GM04503 (cell line): ENCODE data around the gene LIAS.
A peak's percentile ranks its signal among the peaks of the same experiment; 100 is the strongest.
"Not testable (repeated sequence)": the region's sequence is repeated elsewhere in the genome, so short reads cannot be mapped to it uniquely, and the experiment has no call there.

Source experiments
- DNase-seq: peaks from one replicate; pipeline ENCODE4 v3.0.0-alpha.2; 2012; ENCODE audit warnings: low read depth

The LIAS gene

GRCh38 chr4:39497909-39498726 lies 39.3 kb downstream of the LIAS start:
- DNase-seq, result no peak

- no peak for DNase-seq
Measured at GRCh38 chr4:39498727-39499020, 39.8 kb downstream of the LIAS start.

GRCh38 chr4:39502019-39502663 lies 43.3 kb downstream of the LIAS start:
- peak; percentile 67 for DNase-seq

- DNase-seq, result not testable (repeated sequence)
Measured at GRCh38 chr4:39502664-39503035, 43.8 kb downstream of the LIAS start.

- DNase-seq, result no peak
Measured at GRCh38 chr4:39504538-39504937, 45.7 kb downstream of the LIAS start.

- DNase-seq, result no peak
Measured at GRCh38 chr4:39505581-39505980, 46.7 kb downstream of the LIAS start.

GRCh38 chr4:39510348-39510929 lies 51.6 kb downstream of the LIAS start:
- DNase-seq, result no peak

GRCh38 chr4:39514266-39514665 lies 55.4 kb downstream of the LIAS start:
- DNase-seq, result not testable (repeated sequence)

- DNase-seq, result no peak
Measured at GRCh38 chr4:39514888-39515401, 56.1 kb downstream of the LIAS start.

GRCh38 chr4:39515669-39516401 lies 57.0 kb downstream of the LIAS start:
- not testable (repeated sequence) for DNase-seq

- DNase-seq, result no peak
Measured at GRCh38 chr4:39516407-39516966, 57.6 kb downstream of the LIAS start.

GRCh38 chr4:39518484-39518883 lies 59.6 kb downstream of the LIAS start:
- DNase-seq, result no peak

- no peak for DNase-seq
Measured at GRCh38 chr4:39521253-39521919, 62.5 kb downstream of the LIAS start.

- no peak for DNase-seq
Measured at GRCh38 chr4:39522068-39522467, 63.2 kb downstream of the LIAS start.

GRCh38 chr4:39524161-39524957 lies 65.5 kb downstream of the LIAS start:
- DNase-seq, result no peak

GRCh38 chr4:39525822-39526690 lies 67.2 kb downstream of the LIAS start:
- no peak for DNase-seq

GRCh38 chr4:39526765-39527295 lies 68.0 kb downstream of the LIAS start:
- DNase-seq, result no peak

GRCh38 chr4:39527296-39528060 lies 68.6 kb downstream of the LIAS start, which contains the start of gene UGDH:
Gene UGDH, minus strand, starts transcription at chr4:39527439. Its CDS starts 5,927 bp downstream, at chr4:39521512.
- DNase-seq, result peak; percentile 93

- peak; percentile 65 for DNase-seq
Measured at GRCh38 chr4:39528061-39528465, 69.2 kb downstream of the LIAS start.
